ENCODE measurements around the gene THRAP3. TPM values are rescaled to one million over a fixed set of nuclear protein-coding genes. Genes with fewer than 3 reads are reported as not detected.

The THRAP3 gene
- total and polyA plus RNA-seq, 9 of the 15 experiments (the other 6 are each of a cell fraction or from before 2014, with no cell fraction given): 66.2 to 135 (median 113) TPM

DNA sequence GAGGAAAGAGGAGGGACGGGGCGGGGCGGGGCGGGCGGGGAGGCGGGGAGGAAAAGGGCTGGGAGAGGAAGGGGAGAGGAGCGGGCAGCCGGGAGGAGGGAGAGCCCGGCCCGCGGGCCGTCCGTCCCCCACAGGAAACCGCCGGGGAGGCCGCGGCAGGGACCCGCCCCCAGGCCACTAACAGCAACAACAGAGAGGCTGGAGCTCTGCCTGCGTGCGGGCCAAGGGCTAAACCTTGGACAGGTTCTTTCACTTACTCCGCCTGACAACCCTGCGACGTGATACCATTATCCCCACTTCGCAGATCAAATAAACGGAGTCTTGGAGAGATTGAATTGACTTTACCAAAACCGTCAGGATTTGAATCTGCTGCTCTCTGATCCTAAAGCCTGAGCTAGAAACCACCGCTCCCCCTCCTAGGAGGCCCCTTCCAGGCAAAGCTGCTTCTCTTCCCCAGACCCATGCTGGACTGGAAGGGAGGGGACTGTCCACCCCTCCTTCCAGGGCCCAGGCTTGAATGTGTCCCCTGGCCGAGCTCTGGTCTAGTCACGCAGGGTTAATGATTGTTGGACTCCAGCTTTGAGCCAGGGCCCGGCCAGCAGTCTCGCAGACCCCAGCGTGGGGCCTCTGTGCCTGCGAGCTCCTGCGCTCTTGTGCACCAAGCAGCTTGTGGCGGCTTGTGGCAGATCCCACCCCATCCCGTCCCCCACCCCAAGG lies 99.6 kb downstream of the THRAP3 start, which contains the start of gene EVA1B (continued):
- TF ChIP-seq, protein P1, sequence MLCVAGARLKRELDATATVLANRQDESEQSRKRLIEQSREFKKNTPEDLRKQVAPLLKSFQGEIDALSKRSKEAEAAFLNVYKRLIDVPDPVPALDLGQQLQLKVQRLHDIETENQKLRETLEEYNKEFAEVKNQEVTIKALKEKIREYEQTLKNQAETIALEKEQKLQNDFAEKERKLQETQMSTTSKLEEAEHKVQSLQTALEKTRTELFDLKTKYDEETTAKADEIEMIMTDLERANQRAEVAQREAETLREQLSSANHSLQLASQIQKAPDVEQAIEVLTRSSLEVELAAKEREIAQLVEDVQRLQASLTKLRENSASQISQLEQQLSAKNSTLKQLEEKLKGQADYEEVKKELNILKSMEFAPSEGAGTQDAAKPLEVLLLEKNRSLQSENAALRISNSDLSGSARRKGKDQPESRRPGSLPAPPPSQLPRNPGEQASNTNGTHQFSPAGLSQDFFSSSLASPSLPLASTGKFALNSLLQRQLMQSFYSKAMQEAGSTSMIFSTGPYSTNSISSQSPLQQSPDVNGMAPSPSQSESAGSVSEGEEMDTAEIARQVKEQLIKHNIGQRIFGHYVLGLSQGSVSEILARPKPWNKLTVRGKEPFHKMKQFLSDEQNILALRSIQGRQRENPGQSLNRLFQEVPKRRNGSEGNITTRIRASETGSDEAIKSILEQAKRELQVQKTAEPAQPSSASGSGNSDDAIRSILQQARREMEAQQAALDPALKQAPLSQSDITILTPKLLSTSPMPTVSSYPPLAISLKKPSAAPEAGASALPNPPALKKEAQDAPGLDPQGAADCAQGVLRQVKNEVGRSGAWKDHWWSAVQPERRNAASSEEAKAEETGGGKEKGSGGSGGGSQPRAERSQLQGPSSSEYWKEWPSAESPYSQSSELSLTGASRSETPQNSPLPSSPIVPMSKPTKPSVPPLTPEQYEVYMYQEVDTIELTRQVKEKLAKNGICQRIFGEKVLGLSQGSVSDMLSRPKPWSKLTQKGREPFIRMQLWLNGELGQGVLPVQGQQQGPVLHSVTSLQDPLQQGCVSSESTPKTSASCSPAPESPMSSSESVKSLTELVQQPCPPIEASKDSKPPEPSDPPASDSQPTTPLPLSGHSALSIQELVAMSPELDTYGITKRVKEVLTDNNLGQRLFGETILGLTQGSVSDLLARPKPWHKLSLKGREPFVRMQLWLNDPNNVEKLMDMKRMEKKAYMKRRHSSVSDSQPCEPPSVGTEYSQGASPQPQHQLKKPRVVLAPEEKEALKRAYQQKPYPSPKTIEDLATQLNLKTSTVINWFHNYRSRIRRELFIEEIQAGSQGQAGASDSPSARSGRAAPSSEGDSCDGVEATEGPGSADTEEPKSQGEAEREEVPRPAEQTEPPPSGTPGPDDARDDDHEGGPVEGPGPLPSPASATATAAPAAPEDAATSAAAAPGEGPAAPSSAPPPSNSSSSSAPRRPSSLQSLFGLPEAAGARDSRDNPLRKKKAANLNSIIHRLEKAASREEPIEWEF (CRISPR knock-in tag; IDR thresholded peaks at IDR 0.05): no peak
- TF ChIP-seq ZNF384 (IDR thresholded peaks at IDR 0.05; ENCODE audit: low read depth, low read length) (no peak), MTA3 (IDR thresholded peaks at IDR 0.05; ENCODE audit: borderline replicate concordance) (no peak), USF1 (CRISPR knock-in tag; IDR thresholded peaks at IDR 0.05) (no peak), RNF219 (CRISPR knock-in tag; IDR thresholded peaks at IDR 0.05) (no peak)
- TF ChIP-seq, protein P2, sequence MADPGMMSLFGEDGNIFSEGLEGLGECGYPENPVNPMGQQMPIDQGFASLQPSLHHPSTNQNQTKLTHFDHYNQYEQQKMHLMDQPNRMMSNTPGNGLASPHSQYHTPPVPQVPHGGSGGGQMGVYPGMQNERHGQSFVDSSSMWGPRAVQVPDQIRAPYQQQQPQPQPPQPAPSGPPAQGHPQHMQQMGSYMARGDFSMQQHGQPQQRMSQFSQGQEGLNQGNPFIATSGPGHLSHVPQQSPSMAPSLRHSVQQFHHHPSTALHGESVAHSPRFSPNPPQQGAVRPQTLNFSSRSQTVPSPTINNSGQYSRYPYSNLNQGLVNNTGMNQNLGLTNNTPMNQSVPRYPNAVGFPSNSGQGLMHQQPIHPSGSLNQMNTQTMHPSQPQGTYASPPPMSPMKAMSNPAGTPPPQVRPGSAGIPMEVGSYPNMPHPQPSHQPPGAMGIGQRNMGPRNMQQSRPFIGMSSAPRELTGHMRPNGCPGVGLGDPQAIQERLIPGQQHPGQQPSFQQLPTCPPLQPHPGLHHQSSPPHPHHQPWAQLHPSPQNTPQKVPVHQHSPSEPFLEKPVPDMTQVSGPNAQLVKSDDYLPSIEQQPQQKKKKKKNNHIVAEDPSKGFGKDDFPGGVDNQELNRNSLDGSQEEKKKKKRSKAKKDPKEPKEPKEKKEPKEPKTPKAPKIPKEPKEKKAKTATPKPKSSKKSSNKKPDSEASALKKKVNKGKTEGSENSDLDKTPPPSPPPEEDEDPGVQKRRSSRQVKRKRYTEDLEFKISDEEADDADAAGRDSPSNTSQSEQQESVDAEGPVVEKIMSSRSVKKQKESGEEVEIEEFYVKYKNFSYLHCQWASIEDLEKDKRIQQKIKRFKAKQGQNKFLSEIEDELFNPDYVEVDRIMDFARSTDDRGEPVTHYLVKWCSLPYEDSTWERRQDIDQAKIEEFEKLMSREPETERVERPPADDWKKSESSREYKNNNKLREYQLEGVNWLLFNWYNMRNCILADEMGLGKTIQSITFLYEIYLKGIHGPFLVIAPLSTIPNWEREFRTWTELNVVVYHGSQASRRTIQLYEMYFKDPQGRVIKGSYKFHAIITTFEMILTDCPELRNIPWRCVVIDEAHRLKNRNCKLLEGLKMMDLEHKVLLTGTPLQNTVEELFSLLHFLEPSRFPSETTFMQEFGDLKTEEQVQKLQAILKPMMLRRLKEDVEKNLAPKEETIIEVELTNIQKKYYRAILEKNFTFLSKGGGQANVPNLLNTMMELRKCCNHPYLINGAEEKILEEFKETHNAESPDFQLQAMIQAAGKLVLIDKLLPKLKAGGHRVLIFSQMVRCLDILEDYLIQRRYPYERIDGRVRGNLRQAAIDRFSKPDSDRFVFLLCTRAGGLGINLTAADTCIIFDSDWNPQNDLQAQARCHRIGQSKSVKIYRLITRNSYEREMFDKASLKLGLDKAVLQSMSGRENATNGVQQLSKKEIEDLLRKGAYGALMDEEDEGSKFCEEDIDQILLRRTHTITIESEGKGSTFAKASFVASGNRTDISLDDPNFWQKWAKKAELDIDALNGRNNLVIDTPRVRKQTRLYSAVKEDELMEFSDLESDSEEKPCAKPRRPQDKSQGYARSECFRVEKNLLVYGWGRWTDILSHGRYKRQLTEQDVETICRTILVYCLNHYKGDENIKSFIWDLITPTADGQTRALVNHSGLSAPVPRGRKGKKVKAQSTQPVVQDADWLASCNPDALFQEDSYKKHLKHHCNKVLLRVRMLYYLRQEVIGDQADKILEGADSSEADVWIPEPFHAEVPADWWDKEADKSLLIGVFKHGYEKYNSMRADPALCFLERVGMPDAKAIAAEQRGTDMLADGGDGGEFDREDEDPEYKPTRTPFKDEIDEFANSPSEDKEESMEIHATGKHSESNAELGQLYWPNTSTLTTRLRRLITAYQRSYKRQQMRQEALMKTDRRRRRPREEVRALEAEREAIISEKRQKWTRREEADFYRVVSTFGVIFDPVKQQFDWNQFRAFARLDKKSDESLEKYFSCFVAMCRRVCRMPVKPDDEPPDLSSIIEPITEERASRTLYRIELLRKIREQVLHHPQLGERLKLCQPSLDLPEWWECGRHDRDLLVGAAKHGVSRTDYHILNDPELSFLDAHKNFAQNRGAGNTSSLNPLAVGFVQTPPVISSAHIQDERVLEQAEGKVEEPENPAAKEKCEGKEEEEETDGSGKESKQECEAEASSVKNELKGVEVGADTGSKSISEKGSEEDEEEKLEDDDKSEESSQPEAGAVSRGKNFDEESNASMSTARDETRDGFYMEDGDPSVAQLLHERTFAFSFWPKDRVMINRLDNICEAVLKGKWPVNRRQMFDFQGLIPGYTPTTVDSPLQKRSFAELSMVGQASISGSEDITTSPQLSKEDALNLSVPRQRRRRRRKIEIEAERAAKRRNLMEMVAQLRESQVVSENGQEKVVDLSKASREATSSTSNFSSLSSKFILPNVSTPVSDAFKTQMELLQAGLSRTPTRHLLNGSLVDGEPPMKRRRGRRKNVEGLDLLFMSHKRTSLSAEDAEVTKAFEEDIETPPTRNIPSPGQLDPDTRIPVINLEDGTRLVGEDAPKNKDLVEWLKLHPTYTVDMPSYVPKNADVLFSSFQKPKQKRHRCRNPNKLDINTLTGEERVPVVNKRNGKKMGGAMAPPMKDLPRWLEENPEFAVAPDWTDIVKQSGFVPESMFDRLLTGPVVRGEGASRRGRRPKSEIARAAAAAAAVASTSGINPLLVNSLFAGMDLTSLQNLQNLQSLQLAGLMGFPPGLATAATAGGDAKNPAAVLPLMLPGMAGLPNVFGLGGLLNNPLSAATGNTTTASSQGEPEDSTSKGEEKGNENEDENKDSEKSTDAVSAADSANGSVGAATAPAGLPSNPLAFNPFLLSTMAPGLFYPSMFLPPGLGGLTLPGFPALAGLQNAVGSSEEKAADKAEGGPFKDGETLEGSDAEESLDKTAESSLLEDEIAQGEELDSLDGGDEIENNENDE (IDR thresholded peaks at IDR 0.05; ENCODE audit: low read depth, low read length): no peak

Measured in K562 (cell line).